Mesenchymal stem cell (in vitro differentiated cells and primary cell): ENCODE results near the gene ZNF718.

Source experiments
- DNase-seq: peaks from one replicate; pipeline ENCODE4 v3.0.0-alpha.2; 2013
- H2AFZ ChIP-seq: one replicate; pipeline ENCODE4 v1.6.1; 2013; ENCODE audit warnings: low read depth, mild to moderate bottlenecking, control low read depth, inconsistent platforms, low read length, moderate library complexity
- H2AK5ac ChIP-seq: 2 replicates; pipeline ENCODE4 v1.6.1; 2013; ENCODE audit warnings: low read length, moderate library complexity, mild to moderate bottlenecking, inconsistent platforms; ENCODE audit not compliant: severe bottlenecking
- H2BK120ac ChIP-seq: one replicate; pipeline ENCODE4 v1.6.1; 2013; ENCODE audit warnings: low read depth, mild to moderate bottlenecking, inconsistent platforms, low read length, moderate library complexity
- H2BK12ac ChIP-seq, 2 experiments: one replicate each; pipeline ENCODE4 v1.6.1; 2013; ENCODE audit warnings: inconsistent platforms in 2 of 2, low read length in 2 of 2, mild to moderate bottlenecking in 2 of 2, moderate library complexity in 2 of 2, control low read depth in 1 of 2
- H2BK15ac ChIP-seq: one replicate; pipeline ENCODE4 v1.6.1; 2013; ENCODE audit warnings: mild to moderate bottlenecking, low read depth, inconsistent platforms; ENCODE audit not compliant: poor library complexity, severe bottlenecking
- H2BK5ac ChIP-seq: 2 replicates; pipeline ENCODE4 v1.6.1; 2013; ENCODE audit warnings: low read depth, mild to moderate bottlenecking, low read length, control low read depth, inconsistent platforms; ENCODE audit not compliant: poor library complexity, severe bottlenecking
- H3K14ac ChIP-seq, 2 experiments: one replicate each; pipeline ENCODE4 v1.6.1; 2013; ENCODE audit warnings: inconsistent platforms in 2 of 2, low read length in 2 of 2, control low read depth in 1 of 2, mild to moderate bottlenecking in 1 of 2, moderate library complexity in 1 of 2
- H3K18ac ChIP-seq, 2 experiments: one replicate each; pipeline ENCODE4 v1.6.1; 2013; ENCODE audit warnings: inconsistent platforms in 2 of 2, low read length in 2 of 2, control low read depth in 1 of 2, low read depth in 1 of 2, mild to moderate bottlenecking in 1 of 2
- H3K23ac ChIP-seq, 2 experiments: one replicate each; pipeline ENCODE4 v1.6.1; 2013; ENCODE audit warnings: inconsistent platforms in 2 of 2, low read length in 2 of 2, mild to moderate bottlenecking in 2 of 2, moderate library complexity in 2 of 2, control low read depth in 1 of 2
- H3K27ac ChIP-seq: 2 replicates; pipeline ENCODE4 v1.5.1; 2013; ENCODE audit warnings: mild to moderate bottlenecking, moderate library complexity, low read length, control low read depth, inconsistent platforms; ENCODE audit not compliant: poor library complexity, severe bottlenecking
- H3K27me3 ChIP-seq, 2 experiments: 2 replicates each; pipeline versions ENCODE4 v1.6.1 to v1.7.0; 2013; ENCODE audit warnings: low read length in 2 of 2, mild to moderate bottlenecking in 2 of 2, moderate library complexity in 2 of 2, control low read depth in 1 of 2, inconsistent platforms in 1 of 2; ENCODE audit not compliant: control insufficient read depth in 1 of 2, insufficient read depth in 1 of 2
- H3K36me3 ChIP-seq, 2 experiments: 2 replicates each; pipeline versions ENCODE4 v1.6.1 to v1.7.0; 2013; ENCODE audit warnings: low read length in 2 of 2, control low read depth in 1 of 2, inconsistent platforms in 1 of 2, low read depth in 1 of 2, mild to moderate bottlenecking in 1 of 2; ENCODE audit not compliant: insufficient read depth in 2 of 2, control insufficient read depth in 1 of 2
- H3K4ac ChIP-seq, 2 experiments: one replicate each; pipeline ENCODE4 v1.6.1; 2013; ENCODE audit warnings: inconsistent platforms in 2 of 2, low read length in 2 of 2, mild to moderate bottlenecking in 2 of 2, moderate library complexity in 2 of 2, control low read depth in 1 of 2, low read depth in 1 of 2
- H3K4me1 ChIP-seq: 2 replicates; pipeline ENCODE4 v1.6.1; 2013; ENCODE audit warnings: low read depth, low read length, control low read depth; ENCODE audit not compliant: control insufficient read depth, insufficient read depth
- H3K4me2 ChIP-seq: 2 replicates; pipeline ENCODE4 v1.6.1; 2013; ENCODE audit warnings: low read length, mild to moderate bottlenecking, inconsistent platforms; ENCODE audit not compliant: poor library complexity, severe bottlenecking
- H3K4me3 ChIP-seq, 2 experiments: 2 replicates each; pipeline versions ENCODE4 v1.5.1 to v1.7.0; 2013; ENCODE audit warnings: low read length in 2 of 2, mild to moderate bottlenecking in 2 of 2, control low read depth in 1 of 2, low read depth in 1 of 2; ENCODE audit not compliant: insufficient read depth in 1 of 2
- H3K79me1 ChIP-seq: replicated peaks from 2 replicates; pipeline ENCODE4 v1.6.1; 2013; ENCODE audit warnings: mild to moderate bottlenecking, control low read depth, low read length, inconsistent platforms; ENCODE audit not compliant: poor library complexity, severe bottlenecking
- H3K9ac ChIP-seq: 2 replicates; pipeline ENCODE4 v1.7.0; 2013; ENCODE audit warnings: mild to moderate bottlenecking, low read length, moderate library complexity
- H3K9me3 ChIP-seq: 2 replicates; pipeline ENCODE4 v1.7.0; 2013; ENCODE audit warnings: mild to moderate bottlenecking, low read length; ENCODE audit not compliant: control insufficient read depth
- H4K8ac ChIP-seq: one replicate; pipeline ENCODE4 v1.6.1; 2013; ENCODE audit warnings: inconsistent platforms, mild to moderate bottlenecking, low read length, moderate library complexity
- H4K91ac ChIP-seq: one replicate; pipeline ENCODE4 v1.6.1; 2013; ENCODE audit warnings: mild to moderate bottlenecking, low read length, inconsistent platforms
- WGBS: methylation state at CpG from one replicate; pipeline ENCODE4 v1.1.7; 2013; ENCODE audit warnings: mixed read lengths; 5-methylcytosine and 5-hydroxymethylcytosine counted together

The ZNF718 gene

DNA sequence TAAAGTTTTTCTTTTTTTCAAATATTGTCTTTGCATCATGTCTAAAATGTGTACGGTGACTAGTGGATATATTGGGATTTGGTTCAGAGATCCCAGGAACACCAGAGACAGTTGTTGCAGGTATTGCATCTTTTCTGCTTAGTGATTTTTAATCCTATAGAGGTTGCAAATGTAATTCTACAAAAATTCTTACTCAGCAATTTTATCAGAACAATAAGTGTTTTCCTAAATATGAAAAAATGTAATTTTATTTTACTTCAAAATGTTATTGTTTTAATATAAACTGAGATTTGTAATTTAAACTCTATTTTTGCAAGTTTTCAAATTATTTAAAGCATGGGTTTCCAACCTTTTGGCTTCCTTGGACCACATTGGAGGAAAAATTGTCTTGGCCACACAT is 8.2 kb downstream of the ZNF718 start:
- no peak overlapping the region for H3K23ac ChIP-seq
- H3K79me1 ChIP-seq, result peaks cover 21% of the 10 kb centered on the region
- H2BK15ac ChIP-seq, result no peak overlapping the region
- no peak overlapping the region for H2AFZ ChIP-seq
- no peak overlapping the region for H2AK5ac ChIP-seq
- H3K4me3 ChIP-seq, result peak overlapping the region in 1 of 2 experiments; percentile 49
- no peak overlapping the region for H3K4ac ChIP-seq
- no peak overlapping the region for H2BK120ac ChIP-seq
- peaks cover 39 to 90% of the 10 kb centered on the region in 2 experiments for H3K36me3 ChIP-seq
- H3K14ac ChIP-seq, result no peak overlapping the region
- no peak overlapping the region for H3K4me2 ChIP-seq
- H2BK12ac ChIP-seq, result no peak overlapping the region
- WGBS, result no CpG with 5 or more reads among the region's 1 CpG
- no peak overlapping the region for H2BK5ac ChIP-seq
- DNase-seq, result no peak
- peaks cover 96% of the 10 kb centered on the region for H3K9me3 ChIP-seq
- H3K9ac ChIP-seq, result no peak overlapping the region
- no peak overlapping the region for H4K8ac ChIP-seq
- no peaks in the 10 kb centered on the region for H3K4me1 ChIP-seq
- H3K27ac ChIP-seq, result no peak overlapping the region
- H4K91ac ChIP-seq, result no peak overlapping the region
- H3K27me3 ChIP-seq, result no peaks in the 10 kb centered on the region
- no peak overlapping the region for H3K18ac ChIP-seq

DNA sequence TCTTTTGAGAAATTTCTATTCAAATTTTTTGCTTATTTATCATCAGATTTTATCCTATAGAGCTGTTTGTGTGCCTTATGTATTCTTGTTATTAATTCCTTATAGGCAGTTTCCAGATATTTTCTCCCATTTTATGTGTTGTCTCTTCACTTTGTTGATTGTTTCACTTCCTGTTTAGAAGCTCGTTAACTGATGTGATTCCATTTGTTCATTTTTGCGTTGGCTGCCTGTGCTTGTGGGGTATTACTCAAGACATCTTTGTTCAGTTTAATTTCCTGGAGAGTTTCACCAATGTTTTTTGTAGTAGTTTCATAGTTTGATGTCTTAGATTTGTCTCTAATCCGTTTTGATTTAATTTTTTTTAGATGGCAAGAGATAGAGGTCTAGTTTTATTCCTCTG is 14.6 kb downstream of the ZNF718 start:
- Histone ChIP-seq H4K8ac (no peak overlapping the region), H2AK5ac (no peak overlapping the region), H3K4me2 (no peak overlapping the region), H3K4me3 (peak overlapping the region in 1 of 2 experiments; percentile 62), H3K4me1 (no peaks in the 10 kb centered on the region), H3K4ac (no peak overlapping the region), H3K79me1 (peaks cover 36% of the 10 kb centered on the region), H3K18ac (no peak overlapping the region), H2BK120ac (no peak overlapping the region), H3K27me3 (no peaks in the 10 kb centered on the region), H3K36me3 (peaks cover 40 to 98% of the 10 kb centered on the region in 2 experiments), H2BK5ac (no peak overlapping the region), H3K9me3 (peaks cover 100% of the 10 kb centered on the region), H3K9ac (no peak overlapping the region), H2AFZ (no peak overlapping the region), H2BK15ac (no peak overlapping the region), H3K23ac (no peak overlapping the region), H3K14ac (no peak overlapping the region), H3K27ac (no peak overlapping the region), H4K91ac (no peak overlapping the region), H2BK12ac (no peak overlapping the region)
- DNase-seq, result no peak
- 86% methylated on average over 3 of the region's 3 CpGs for WGBS

- WGBS, result 97% methylated on average over 8 of the region's 8 CpGs
- DNase-seq, result no peak
- Histone ChIP-seq H2AFZ (no peak overlapping the region), H2BK5ac (no peak overlapping the region), H3K27me3 (no peaks in the 10 kb centered on the region), H2AK5ac (no peak overlapping the region), H2BK120ac (no peak overlapping the region), H4K8ac (no peak overlapping the region), H3K18ac (no peak overlapping the region), H2BK15ac (no peak overlapping the region), H3K4me1 (no peaks in the 10 kb centered on the region), H3K9ac (no peak overlapping the region), H2BK12ac (no peak overlapping the region), H3K79me1 (peaks cover 37% of the 10 kb centered on the region), H3K4ac (no peak overlapping the region), H3K4me3 (peak overlapping the region in 1 of 2 experiments; percentile 62), H3K14ac (no peak overlapping the region), H3K9me3 (peaks cover 100% of the 10 kb centered on the region), H3K36me3 (peaks cover 37 to 94% of the 10 kb centered on the region in 2 experiments), H3K27ac (no peak overlapping the region), H3K23ac (no peak overlapping the region), H3K4me2 (no peak overlapping the region), H4K91ac (no peak overlapping the region)
Measured at GRCh38 chr4:139691-140090, 15.4 kb downstream of the ZNF718 start.

GRCh38 chr4:146621-147020 is 22.3 kb downstream of the ZNF718 start:
- H2BK120ac ChIP-seq, result no peak overlapping the region
- no peak overlapping the region for H3K27ac ChIP-seq
- no peak overlapping the region for H3K14ac ChIP-seq
- no peak overlapping the region for H3K18ac ChIP-seq
- H2BK15ac ChIP-seq, result no peak overlapping the region
- no peaks in the 10 kb centered on the region for H3K27me3 ChIP-seq
- no peak overlapping the region for H3K9ac ChIP-seq
- WGBS, result no CpG with 5 or more reads among the region's 1 CpG
- no peaks in the 10 kb centered on the region for H3K4me1 ChIP-seq
- H3K4me2 ChIP-seq, result no peak overlapping the region
- H4K91ac ChIP-seq, result no peak overlapping the region
- H4K8ac ChIP-seq, result no peak overlapping the region
- H2AK5ac ChIP-seq, result no peak overlapping the region
- peak overlapping the region in 1 of 2 experiments; percentile 66 for H3K4me3 ChIP-seq
- no peak overlapping the region for H2BK5ac ChIP-seq
- H3K79me1 ChIP-seq, result peaks cover 34% of the 10 kb centered on the region
- H3K36me3 ChIP-seq, result peaks cover 35 to 70% of the 10 kb centered on the region in 2 experiments
- peaks cover 98% of the 10 kb centered on the region for H3K9me3 ChIP-seq
- H3K4ac ChIP-seq, result no peak overlapping the region
- no peak for DNase-seq
- H3K23ac ChIP-seq, result no peak overlapping the region
- H2BK12ac ChIP-seq, result no peak overlapping the region
- no peak overlapping the region for H2AFZ ChIP-seq
